HepG2 (cell line): Measurements from ENCODE around the gene C1R. TPM values are rescaled to one million over a fixed set of nuclear protein-coding genes. Genes with fewer than 3 reads are reported as not detected.

Experiments
- CC2D1A ChIP-seq: sonication (generic); formaldehyde crosslinking; IDR thresholded peaks from 2 replicates; pipeline ENCODE4 v1.8.1; 2023; ENCODE audit warnings: mild to moderate bottlenecking, missing genetic modification reagents
- CENPT ChIP-seq: sonication (generic); formaldehyde crosslinking; IDR thresholded peaks from 2 replicates; pipeline ENCODE4 v1.8.0; 2022; ENCODE audit warnings: low read depth, mild to moderate bottlenecking, moderate library complexity, missing genetic modification reagents
- FOXA3 ChIP-seq: IDR thresholded peaks from 2 replicates; pipeline ENCODE4 v1.6.1; 2016; ENCODE audit warnings: missing genetic modification reagents, missing compliant biosample characterization
- FOXK2 ChIP-seq: fragments of 450-650 bp; IDR thresholded peaks from 2 replicates; pipeline ENCODE4 v1.6.1; 2016
- HMGXB4 ChIP-seq, 2 experiments: sonication (generic) in 1 of 2; formaldehyde crosslinking in 1 of 2; IDR thresholded peaks; 2 replicates each; pipeline versions ENCODE4 v1.4.0 to v1.6.1; 2018 to 2020; ENCODE audit warnings: missing genetic modification reagents in 2 of 2, borderline replicate concordance in 1 of 2, low read depth in 1 of 2, mild to moderate bottlenecking in 1 of 2, missing biosample characterization in 1 of 2
- HNRNPH1 ChIP-seq: fragments of 200-400 bp; formaldehyde crosslinking; optimal IDR thresholded peaks from 2 replicates; pipeline ENCODE3; 2017; ENCODE audit warnings: mild to moderate bottlenecking, low read depth, low read length
- KDM2A ChIP-seq: sonication (generic); formaldehyde crosslinking; IDR thresholded peaks from 2 replicates; pipeline ENCODE4 v1.4.0; 2020; ENCODE audit warnings: low read depth, missing genetic modification reagents, borderline replicate concordance
- KLF9 ChIP-seq: IDR thresholded peaks from 2 replicates; pipeline ENCODE4 v1.6.1; 2016; ENCODE audit warnings: low read depth
- MEIS2 ChIP-seq: sonication (generic); formaldehyde crosslinking; IDR thresholded peaks from 2 replicates; pipeline ENCODE4 v1.9.0; 2021; ENCODE audit warnings: mild to moderate bottlenecking, missing genetic modification reagents
- POLR2G ChIP-seq: fragments of 200-400 bp; formaldehyde crosslinking; IDR thresholded peaks from 2 replicates; pipeline ENCODE4 v1.6.1; 2018; ENCODE audit warnings: mild to moderate bottlenecking, low read depth, low read length, moderate library complexity
- RBFOX2 ChIP-seq: fragments of 200-400 bp; formaldehyde crosslinking; IDR thresholded peaks from 2 replicates; pipeline ENCODE4 v1.6.1; 2017; ENCODE audit warnings: low read depth, mild to moderate bottlenecking, low read length
- SAFB2 ChIP-seq: sonication (generic); formaldehyde crosslinking; IDR thresholded peaks from 2 replicates; pipeline ENCODE4 v1.5.1; 2020; ENCODE audit warnings: missing genetic modification reagents, low read depth, mild to moderate bottlenecking, borderline replicate concordance
- SP4 ChIP-seq: sonication (generic); formaldehyde crosslinking; IDR thresholded peaks from 2 replicates; pipeline ENCODE4 v1.8.1; 2023; ENCODE audit warnings: mild to moderate bottlenecking, missing genetic modification reagents
- SP5 ChIP-seq: IDR thresholded peaks from 2 replicates; pipeline ENCODE4 v1.6.1; 2016; ENCODE audit warnings: low read depth, borderline replicate concordance
- TCF12 ChIP-seq, 2 experiments: fragments of 450-650 bp in 1 of 2; sonication (generic) in 1 of 2; formaldehyde crosslinking in 1 of 2; IDR thresholded peaks; 2 replicates each; pipeline versions ENCODE4 v1.6.1 to v1.8.0; 2017 to 2022; ENCODE audit warnings: antibody characterized with exemption in 1 of 2, mild to moderate bottlenecking in 1 of 2, missing genetic modification reagents in 1 of 2, moderate library complexity in 1 of 2
- TCF7 ChIP-seq: sonication (generic); IDR thresholded peaks from 2 replicates; pipeline ENCODE4 v1.6.1; 2016; ENCODE audit warnings: antibody characterized with exemption, low read depth
- TOE1 ChIP-seq: sonication (generic); formaldehyde crosslinking; IDR thresholded peaks from 2 replicates; pipeline ENCODE4 v1.4.0; 2020; ENCODE audit warnings: mild to moderate bottlenecking, missing genetic modification reagents
- U2AF2 ChIP-seq: fragments of 200-400 bp; formaldehyde crosslinking; IDR thresholded peaks from 2 replicates; pipeline ENCODE4 v1.6.1; 2017; ENCODE audit warnings: low read depth, mild to moderate bottlenecking, low read length
- ZBTB21 ChIP-seq: sonication (generic); formaldehyde crosslinking; IDR thresholded peaks from 2 replicates; pipeline ENCODE4 v1.4.0; 2020; ENCODE audit warnings: missing genetic modification reagents
- ZFP36L2 ChIP-seq: sonication (generic); formaldehyde crosslinking; IDR thresholded peaks from 2 replicates; pipeline ENCODE4 v1.4.0; 2020; ENCODE audit warnings: missing genetic modification reagents
- ZFP37 ChIP-seq: sonication (generic); formaldehyde crosslinking; IDR thresholded peaks from 2 replicates; pipeline ENCODE4 v1.4.0; 2020; ENCODE audit warnings: missing genetic modification reagents, borderline replicate concordance
- ZFP41 ChIP-seq: sonication (generic); formaldehyde crosslinking; IDR thresholded peaks from 2 replicates; pipeline ENCODE4 v1.4.0; 2020; ENCODE audit warnings: mild to moderate bottlenecking, missing genetic modification reagents, borderline replicate concordance
- ZMYM3 ChIP-seq: sonication (generic); formaldehyde crosslinking; IDR thresholded peaks from 2 replicates; pipeline ENCODE4 v1.5.1; 2020; ENCODE audit warnings: mild to moderate bottlenecking, missing genetic modification reagents
- ZNF160 ChIP-seq: sonication (generic); formaldehyde crosslinking; IDR thresholded peaks from 2 replicates; pipeline ENCODE4 v1.8.0; 2022; ENCODE audit warnings: mild to moderate bottlenecking, inconsistent platforms, missing genetic modification reagents
- ZNF17 ChIP-seq: sonication (generic); formaldehyde crosslinking; IDR thresholded peaks from 2 replicates; pipeline ENCODE4 v1.5.0; 2020; ENCODE audit warnings: mild to moderate bottlenecking, missing genetic modification reagents
- ZNF501 ChIP-seq: sonication (generic); formaldehyde crosslinking; IDR thresholded peaks from 2 replicates; pipeline ENCODE4 v1.5.1; 2020; ENCODE audit warnings: mild to moderate bottlenecking, moderate library complexity, missing genetic modification reagents
- ZNF556 ChIP-seq: sonication (generic); formaldehyde crosslinking; IDR thresholded peaks from 2 replicates; pipeline ENCODE4 v1.4.0; 2020; ENCODE audit warnings: mild to moderate bottlenecking, missing genetic modification reagents, borderline replicate concordance
- ZNF652 ChIP-seq: IDR thresholded peaks from 2 replicates; pipeline ENCODE4 v1.6.1; 2016; ENCODE audit warnings: low read depth, borderline replicate concordance
- ZNF878 ChIP-seq: sonication (generic); formaldehyde crosslinking; IDR thresholded peaks from 2 replicates; pipeline ENCODE4 v1.8.1; 2023; ENCODE audit warnings: mild to moderate bottlenecking, missing genetic modification reagents, moderate library complexity
- ZNF883 ChIP-seq: sonication (generic); formaldehyde crosslinking; IDR thresholded peaks from 2 replicates; pipeline ENCODE4 v1.5.1; 2020; ENCODE audit warnings: mild to moderate bottlenecking, missing genetic modification reagents; ENCODE audit errors: not compliant biosample characterization
- polyA plus RNA-seq, 8 experiments: library from polyadenylated mRNA; depleted of rRNA in 3 of 8; stranded (reverse) in 7 of 8; unstranded in 1 of 8; fragments of >200 nt; fragmentation: Illumina TruSeq in 4 of 8; extraction: Trizol in 4 of 8; gene quantifications; 2 replicates each; pipeline versions ENCODE4 v1.2.1 to v1.2.3, GENCODE V29; 2011 to 2016; ENCODE audit warnings: low read depth in 4 of 8, missing spikeins in 1 of 8, mixed read lengths in 1 of 8; ENCODE audit not compliant: insufficient read depth in 1 of 8
- total RNA-seq, 5 experiments: library from RNA; depleted of rRNA; stranded (reverse); fragments of >200 nt; fragmentation: Illumina TruSeq; extraction: Trizol; gene quantifications; 2 replicates each; pipeline ENCODE4 v1.2.3, GENCODE V29; 2016; ENCODE audit warnings: low read depth in 1 of 5

C1R gene
- total and polyA plus RNA-seq, 2 of the 13 experiments (the other 11 are each of a cell fraction or from before 2014, with no cell fraction given): 3.5 to 6.5 TPM

GRCh38 chr12:7108796-7109571 is 16.7 kb upstream of the C1R start, which contains the start of gene C1RL (continued):
- TF ChIP-seq ZMYM3 (CRISPR knock-in tag) (no peak), SP4 (CRISPR knock-in tag) (no peak), ZBTB21 (CRISPR knock-in tag) (no peak), RBFOX2 (no peak), TOE1 (CRISPR knock-in tag) (no peak), KDM2A (CRISPR knock-in tag) (peak; percentile 53), CENPT (CRISPR knock-in tag) (no peak), SP5 (CRISPR knock-in tag) (no peak), ZNF883 (CRISPR knock-in tag) (no peak), ZFP41 (CRISPR knock-in tag) (no peak), TCF12 (IDR thresholded peaks at IDR 0.05) (no peak), TCF12 (CRISPR knock-in tag; IDR thresholded peaks at IDR 0.05) (no peak), ZNF501 (CRISPR knock-in tag) (no peak), ZFP36L2 (CRISPR knock-in tag) (no peak), HMGXB4 (CRISPR knock-in tag; IDR thresholded peaks at IDR 0.05; ENCODE audit: borderline replicate concordance in 1 of 2, low read depth in 1 of 2) (peak; percentile 66 to 85), ZNF652 (CRISPR knock-in tag) (no peak), ZNF160 (no peak), ZFP37 (CRISPR knock-in tag) (no peak), ZNF17 (CRISPR knock-in tag) (no peak), FOXK2 (no peak), ZNF556 (CRISPR knock-in tag) (0 out of 2 replicates have a peak, but pooled peaks have one; percentile 45), POLR2G (no peak; the same call in none of the 2 replicates), SAFB2 (CRISPR knock-in tag) (no peak), TCF7 (no peak), KLF9 (CRISPR knock-in tag) (no peak), CC2D1A (CRISPR knock-in tag) (no peak), FOXA3 (no peak), ZNF878 (CRISPR knock-in tag) (0 out of 2 replicates have a peak, but pooled peaks have one; percentile 52), U2AF2 (no peak), HNRNPH1 (no peak), MEIS2 (CRISPR knock-in tag) (0 out of 2 replicates have a peak, but pooled peaks have one; percentile 22)
